IMR-90 (cell line): ENCODE results near the gene FFAR1.

Experiments used
- CTCF ChIP-seq: conservative IDR thresholded peaks from 2 replicates; pipeline ENCODE4 v1.5.1; 2012; ENCODE audit warnings: mild to moderate bottlenecking, low read depth, low read length, improper control_type of control experiment
- RAD21 ChIP-seq: IDR thresholded peaks from 2 replicates; pipeline ENCODE4 v1.6.1; 2012; ENCODE audit warnings: low read length, improper control_type of control experiment

GRCh38 chr19:35351411-35352176 is 3.9 kb downstream of the FFAR1 start:
- TF ChIP-seq RAD21 (no peak), CTCF (no peak)
